ENCODE data around the gene SPRR5. TPM values are rescaled to one million over a fixed set of nuclear protein-coding genes. Genes with fewer than 3 reads are reported as not detected.

Gene SPRR5
- total RNA-seq, 1 donor: not detected

DNA sequence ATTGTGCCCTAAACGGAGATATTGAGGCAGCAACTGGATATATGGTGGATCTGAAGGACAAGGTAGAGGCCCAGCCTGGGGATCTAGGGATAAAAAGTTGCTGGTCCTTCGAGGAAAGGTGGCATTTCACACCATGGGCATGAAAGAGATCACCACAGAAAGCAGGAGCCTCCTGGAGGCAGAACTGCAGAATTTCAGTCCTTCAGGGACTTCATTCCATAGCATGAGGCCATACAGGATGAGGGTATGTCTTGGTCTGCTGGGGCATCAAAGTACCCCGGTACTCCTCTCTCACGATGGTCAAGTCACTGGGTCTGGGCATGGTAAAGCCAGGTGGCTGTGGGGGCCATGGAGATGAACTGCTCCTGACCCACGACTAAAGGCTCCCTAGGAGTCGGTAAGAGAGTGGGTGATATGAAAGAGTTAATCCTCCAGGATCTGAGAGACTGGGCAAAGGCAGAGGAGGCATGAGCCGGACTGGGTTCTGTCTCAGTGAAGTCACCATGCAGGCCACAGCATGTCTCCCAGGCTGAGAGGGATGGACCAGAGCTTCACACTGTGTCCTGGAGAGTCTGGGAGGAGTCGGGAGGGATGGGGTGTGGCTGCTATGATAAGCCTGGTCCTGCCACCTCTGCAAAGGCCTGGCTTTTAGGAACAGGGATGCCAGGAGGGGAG lies 5.8 kb upstream of the SPRR5 start:
- TF ChIP-seq, protein P1, sequence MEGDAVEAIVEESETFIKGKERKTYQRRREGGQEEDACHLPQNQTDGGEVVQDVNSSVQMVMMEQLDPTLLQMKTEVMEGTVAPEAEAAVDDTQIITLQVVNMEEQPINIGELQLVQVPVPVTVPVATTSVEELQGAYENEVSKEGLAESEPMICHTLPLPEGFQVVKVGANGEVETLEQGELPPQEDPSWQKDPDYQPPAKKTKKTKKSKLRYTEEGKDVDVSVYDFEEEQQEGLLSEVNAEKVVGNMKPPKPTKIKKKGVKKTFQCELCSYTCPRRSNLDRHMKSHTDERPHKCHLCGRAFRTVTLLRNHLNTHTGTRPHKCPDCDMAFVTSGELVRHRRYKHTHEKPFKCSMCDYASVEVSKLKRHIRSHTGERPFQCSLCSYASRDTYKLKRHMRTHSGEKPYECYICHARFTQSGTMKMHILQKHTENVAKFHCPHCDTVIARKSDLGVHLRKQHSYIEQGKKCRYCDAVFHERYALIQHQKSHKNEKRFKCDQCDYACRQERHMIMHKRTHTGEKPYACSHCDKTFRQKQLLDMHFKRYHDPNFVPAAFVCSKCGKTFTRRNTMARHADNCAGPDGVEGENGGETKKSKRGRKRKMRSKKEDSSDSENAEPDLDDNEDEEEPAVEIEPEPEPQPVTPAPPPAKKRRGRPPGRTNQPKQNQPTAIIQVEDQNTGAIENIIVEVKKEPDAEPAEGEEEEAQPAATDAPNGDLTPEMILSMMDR (IDR thresholded peaks at IDR 0.05; ENCODE audit: insufficient read depth, low read length): no peak
- H3K4me3 ChIP-seq (ENCODE audit: low read depth, low read length): no peak overlapping the region
- DNase-seq (ENCODE audit: low read depth): no peak

DNA sequence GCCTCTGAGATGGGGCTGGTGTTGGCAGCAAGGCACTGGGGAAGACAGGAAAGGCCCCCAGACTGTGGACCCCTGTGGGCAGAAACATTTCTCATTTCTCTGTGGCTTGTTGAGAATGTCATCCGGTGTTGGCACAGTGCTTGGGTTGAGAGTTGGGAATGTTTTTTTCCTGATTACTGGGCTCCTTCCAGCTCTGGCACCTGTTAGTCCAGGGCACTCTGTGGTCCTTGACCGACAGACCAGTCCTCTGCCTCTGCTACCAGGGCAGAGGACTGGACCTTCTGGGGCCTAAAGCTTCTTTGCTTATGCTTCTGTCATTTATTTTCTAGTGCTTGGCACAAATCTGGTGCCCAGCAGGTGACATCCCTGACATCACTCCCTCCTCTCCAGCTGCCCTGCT lies 4.8 kb upstream of the SPRR5 start:
- H3K4me3 ChIP-seq (ENCODE audit: low read depth, low read length): no peak overlapping the region
- TF ChIP-seq, protein P1 (IDR thresholded peaks at IDR 0.05; ENCODE audit: insufficient read depth, low read length): no peak
- no peak for DNase-seq (ENCODE audit: low read depth)

DNA sequence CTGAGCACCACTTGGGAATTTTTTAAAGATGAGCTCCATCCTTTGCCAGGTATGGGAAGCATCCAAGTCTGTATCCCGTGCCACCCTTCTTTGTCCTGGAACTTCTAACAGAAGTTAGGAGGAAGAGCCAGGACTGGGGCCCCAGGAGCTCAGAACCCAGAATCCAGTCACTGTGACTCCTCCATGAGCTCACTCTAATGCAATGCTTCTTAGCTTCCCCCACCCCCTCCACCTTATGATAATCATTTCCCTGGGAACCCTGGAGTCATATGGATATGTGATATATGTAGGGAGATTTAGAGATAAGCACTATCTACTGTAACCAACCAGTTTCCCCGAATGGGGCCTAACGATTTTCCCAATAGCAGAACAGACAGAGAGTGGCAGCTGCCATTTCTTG lies 758 bp upstream of the SPRR5 start:
- TF ChIP-seq, protein P1 (IDR thresholded peaks at IDR 0.05; ENCODE audit: insufficient read depth, low read length): no peak
- H3K4me3 ChIP-seq (ENCODE audit: low read depth, low read length): no peak overlapping the region
- no peak for DNase-seq (ENCODE audit: low read depth)

DNA sequence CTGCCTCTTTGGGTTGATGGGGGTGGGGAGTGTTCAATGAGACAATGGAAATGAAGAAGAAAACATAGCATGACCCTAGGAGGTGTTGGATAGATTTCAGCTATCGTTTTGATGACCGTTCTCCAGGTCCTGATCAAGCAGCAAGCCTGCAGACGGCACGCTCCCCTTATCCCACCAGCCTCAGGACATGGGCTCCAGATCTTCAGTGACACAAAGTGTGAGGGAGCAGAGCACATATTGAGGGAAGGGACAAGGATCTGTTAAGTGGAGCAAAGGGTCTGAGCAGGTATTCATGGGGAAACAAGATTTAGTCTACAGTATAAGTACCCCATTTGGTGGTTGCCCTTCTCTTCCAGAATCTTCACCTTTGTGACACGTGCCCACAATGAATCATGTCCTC lies 4.7 kb downstream of the SPRR5 start:
- DNase-seq (ENCODE audit: low read depth): no peak
- TF ChIP-seq, protein P1 (IDR thresholded peaks at IDR 0.05; ENCODE audit: insufficient read depth, low read length): no peak
- no peak overlapping the region for H3K4me3 ChIP-seq (ENCODE audit: low read depth, low read length)

DNA sequence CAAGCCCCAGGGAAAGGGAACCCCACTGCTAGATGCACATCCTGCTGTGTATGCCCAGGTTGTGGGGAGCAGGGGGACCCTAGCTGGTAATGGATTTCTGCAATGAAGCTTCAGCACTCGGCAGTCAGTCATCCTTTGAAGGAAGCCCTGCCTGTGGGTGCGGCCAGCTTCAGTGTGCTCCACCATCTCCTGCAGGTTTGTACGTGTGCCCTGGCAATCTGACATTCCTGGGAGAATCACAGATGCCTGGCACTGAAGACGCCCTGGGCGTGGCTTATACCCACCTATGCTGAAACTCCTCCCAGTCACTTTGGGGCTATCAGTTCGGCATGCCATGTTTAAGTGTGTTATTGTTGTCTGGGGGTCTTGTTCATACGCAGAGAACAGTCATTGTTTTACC lies 6.8 kb downstream of the SPRR5 start:
- TF ChIP-seq, protein P1 (IDR thresholded peaks at IDR 0.05; ENCODE audit: insufficient read depth, low read length): no peak
- no peak for DNase-seq (ENCODE audit: low read depth)
- no peak overlapping the region for H3K4me3 ChIP-seq (ENCODE audit: low read depth, low read length)

DNA sequence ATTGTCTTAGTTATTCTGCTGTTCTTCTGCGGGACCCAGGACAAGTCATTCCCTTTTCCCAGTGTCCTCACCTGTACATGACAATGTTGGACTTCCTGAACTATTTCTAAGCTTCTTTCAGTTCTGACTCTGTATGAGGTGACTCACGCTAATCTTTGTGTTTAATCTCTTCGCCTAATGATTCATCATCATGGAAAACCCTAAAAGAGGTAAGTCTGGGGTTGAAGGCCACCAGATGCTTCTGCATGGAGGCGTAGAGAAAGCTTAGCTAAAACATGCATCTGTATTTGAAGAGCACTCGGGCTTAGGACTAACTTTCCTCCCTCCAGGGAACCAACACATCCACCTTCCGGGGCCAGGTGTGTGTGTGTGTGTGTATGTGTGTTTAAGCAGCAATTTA lies 7.4 kb downstream of the SPRR5 start:
- TF ChIP-seq, protein P1 (IDR thresholded peaks at IDR 0.05; ENCODE audit: insufficient read depth, low read length): no peak
- DNase-seq (ENCODE audit: low read depth): no peak
- H3K4me3 ChIP-seq (ENCODE audit: low read depth, low read length): no peak overlapping the region

DNA sequence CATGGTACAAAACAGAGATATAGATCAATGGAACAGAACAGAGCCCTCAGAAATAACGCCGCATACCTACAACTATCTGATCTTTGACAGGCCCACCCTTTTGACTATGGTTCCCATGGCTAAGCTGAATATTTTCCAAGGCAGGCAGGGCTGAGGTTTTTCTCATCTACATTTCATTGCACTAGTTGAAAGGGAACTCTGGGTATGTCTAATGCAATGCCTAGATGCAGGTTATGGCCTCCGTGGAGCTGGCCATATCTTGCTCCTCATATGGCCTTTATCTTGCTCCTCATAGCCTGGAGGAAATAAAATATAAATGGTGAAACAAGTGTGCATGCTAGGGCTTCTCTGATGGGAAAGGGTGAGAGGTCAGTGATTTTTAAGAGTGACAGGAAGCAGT lies 10.6 kb downstream of the SPRR5 start:
- no peak overlapping the region for H3K4me3 ChIP-seq (ENCODE audit: low read depth, low read length)
- DNase-seq (ENCODE audit: low read depth): no peak
- TF ChIP-seq, protein P1 (IDR thresholded peaks at IDR 0.05; ENCODE audit: insufficient read depth, low read length): no peak
